Endothelial cell of umbilical vein (primary cell): ENCODE data around the gene HDGFL2. TPM values are rescaled to one million over a fixed set of nuclear protein-coding genes. Genes with fewer than 3 reads are reported as not detected.

ENCODE experiments used
- BruUV-seq: library from RNA; stranded (reverse); fragments of 400-500 nt; replicated peaks from 2 replicates; lab custom pipeline; 2021; lab: Mats Ljungman, UMichigan
- CTCF ChIA-PET: fragments of 300-600, 350-600 bp; sonication (Branson Sonifier 250); formaldehyde crosslinking; loops from one replicate; lab custom pipeline; 2021; ENCODE audit warnings: antibody characterized with exemption, inconsistent platforms; lab: Charles Lee
- POLR2A ChIA-PET: fragments of 300-600, 350-600 bp; sonication (Branson Sonifier 250); formaldehyde crosslinking; loops from one replicate; lab custom pipeline; 2021; ENCODE audit warnings: antibody characterized with exemption, inconsistent platforms; lab: Charles Lee
- DNase-seq: peaks from one replicate; pipeline ENCODE4 v3.0.0-alpha.2; 2011; ENCODE audit warnings: low read depth, low spot score
- FAIRE-seq: peaks from 2 replicates; lab custom pipeline; 2011; peaks lifted over from hg19 to GRCh38; lab: Jason Lieb, UNC
- H2AFZ ChIP-seq: 2 replicates; pipeline ENCODE4 v1.6.0; 2012; ENCODE audit warnings: low read depth, low read length, control low read depth, inconsistent platforms
- H3K27ac ChIP-seq: 2 replicates; pipeline ENCODE4 v1.5.1; 2011; ENCODE audit warnings: low read depth, mild to moderate bottlenecking, control low read depth, low read length, moderate library complexity; ENCODE audit not compliant: insufficient read depth
- H3K27me3 ChIP-seq, 2 experiments: 2 replicates each; pipeline versions ENCODE4 v1.6.0 to v1.6.1; 2011; ENCODE audit warnings: low read length in 2 of 2, mixed read lengths in 1 of 2; ENCODE audit not compliant: control insufficient read depth in 2 of 2, insufficient read depth in 2 of 2
- H3K36me3 ChIP-seq, 2 experiments: 2 replicates in 1 of 2; 3 replicates in 1 of 2; pipeline ENCODE4 v1.5.1; 2011; ENCODE audit warnings: low read length in 2 of 2, mild to moderate bottlenecking in 1 of 2, moderate library complexity in 1 of 2; ENCODE audit not compliant: control insufficient read depth in 2 of 2, insufficient read depth in 2 of 2; ENCODE audit errors: extremely low read depth in 1 of 2
- H3K4me1 ChIP-seq: 3 replicates; pipeline ENCODE4 v1.5.1; 2011; ENCODE audit warnings: mild to moderate bottlenecking, low read length; ENCODE audit not compliant: control insufficient read depth, insufficient read depth; ENCODE audit errors: extremely low read depth
- H3K4me2 ChIP-seq: 2 replicates; pipeline ENCODE4 v1.6.1; 2011; ENCODE audit warnings: low read length, control low read depth, mixed read lengths; ENCODE audit not compliant: insufficient read depth
- H3K4me3 ChIP-seq, 3 experiments: fragments of 200-600 bp in 1 of 3; sonication (generic), shearing (Covaris generic) in 1 of 3; replicated peaks in 1 of 3; 2 replicates each; pipeline ENCODE4 v1.5.1; 2011 to 2016; ENCODE audit warnings: control low read depth in 3 of 3, low read length in 3 of 3, mild to moderate bottlenecking in 2 of 3, inconsistent platforms in 1 of 3, low read depth in 1 of 3, moderate library complexity in 1 of 3; ENCODE audit not compliant: insufficient read depth in 1 of 3
- H3K79me2 ChIP-seq: 2 replicates; pipeline ENCODE4 v1.6.0; 2012; ENCODE audit warnings: low read length, inconsistent platforms; ENCODE audit not compliant: control insufficient read depth, insufficient read depth
- H3K9ac ChIP-seq: replicated peaks from 2 replicates; pipeline ENCODE3; 2011; ENCODE audit warnings: low read length, control low read depth; ENCODE audit not compliant: insufficient read depth; ENCODE audit errors: extremely low read depth
- H3K9me1 ChIP-seq: replicated peaks from 3 replicates; pipeline ENCODE4 v1.6.0; 2011; ENCODE audit warnings: mild to moderate bottlenecking, low read length; ENCODE audit not compliant: control insufficient read depth, insufficient read depth; ENCODE audit errors: extremely low read depth
- H3K9me3 ChIP-seq: replicated peaks from 2 replicates; pipeline ENCODE4 v1.5.1; 2012; ENCODE audit warnings: low read length, inconsistent platforms; ENCODE audit not compliant: control insufficient read depth, insufficient read depth
- H4K20me1 ChIP-seq: replicated peaks from 2 replicates; pipeline ENCODE3; 2011; ENCODE audit warnings: mild to moderate bottlenecking, low read length; ENCODE audit not compliant: control insufficient read depth, insufficient read depth; ENCODE audit errors: extremely low read depth
- CTCF ChIP-seq, 2 donors: IDR thresholded peaks; 1 replicate in 1 of 2; 2 replicates in 1 of 2; pipeline ENCODE4 v1.5.1; 2011; ENCODE audit warnings: low read length in 2 of 2, mild to moderate bottlenecking in 2 of 2, moderate library complexity in 2 of 2, control low read depth in 1 of 2, inconsistent platforms in 1 of 2, low read depth in 1 of 2; ENCODE audit not compliant: insufficient read depth in 1 of 2; ENCODE audit errors: extremely low read depth in 1 of 2
- EZH2 ChIP-seq: IDR thresholded peaks from 2 replicates; pipeline ENCODE4 v1.6.1; 2012; ENCODE audit warnings: borderline replicate concordance, low read depth, mild to moderate bottlenecking, moderate library complexity, low read length, inconsistent platforms; ENCODE audit not compliant: severe bottlenecking
- dilution Hi-C: fragments of 300-500 bp; cut with MboI; formaldehyde crosslinking; loops from one replicate; pipeline ENCODE4 v1.15.0; 2019; ENCODE audit warnings: low sequenced_read_pairs; ENCODE audit not compliant: extremely low pct_ligation_motif_present
- intact Hi-C: fragments of 100-400 bp; cut with micrococcal nuclease; formaldehyde crosslinking; loops from one replicate; pipeline ENCODE4 v1.10.0; 2022
- polyA plus RNA-seq, 4 experiments: library from polyadenylated mRNA; depleted of rRNA in 3 of 4; stranded (reverse) in 3 of 4; unstranded in 1 of 4; fragments of >200 nt; gene quantifications; 2 replicates each; pipeline versions ENCODE4 v1.2.1 to v1.2.3, GENCODE V29; 2011 to 2012; ENCODE audit warnings: missing spikeins in 1 of 4
- total RNA-seq: library from RNA; stranded (reverse); gene quantifications from 2 replicates; pipeline ENCODE4 v1.2.3, GENCODE V29; 2021

HDGFL2 gene
- total and polyA plus RNA-seq, 2 donors (not counting 3 experiments of a cell fraction or from before 2014, with no cell fraction given), result 39.1 to 79.6 TPM

- POLR2A ChIA-PET, result no interaction called here
- Histone ChIP-seq H2AFZ (no peak overlapping the region), H3K4me1 (peaks cover 14% of the 10 kb centered on the region), H3K4me3 (no peak overlapping the region), H3K27me3 (no peaks in the 10 kb centered on the region), H3K36me3 (peaks cover 5 to 19% of the 10 kb centered on the region in 2 experiments), H4K20me1 (no peaks in the 10 kb centered on the region), H3K27ac (no peak overlapping the region), H3K4me2 (no peak overlapping the region), H3K9me1 (no peaks in the 10 kb centered on the region), H3K9ac (no peak overlapping the region), H3K79me2 (peaks cover 22% of the 10 kb centered on the region), H3K9me3 (no peaks in the 10 kb centered on the region)
- no TSS peak for BruUV-seq
- intact Hi-C loops, result no loop called here
- dilution Hi-C loops, result no loop called here
- FAIRE-seq (no peak), DNase-seq (no peak)
- TF ChIP-seq EZH2 (no peak), CTCF (IDR thresholded peaks at IDR 0.05; ENCODE audit: extremely low read depth in 1 of 2, insufficient read depth in 1 of 2, low read depth in 1 of 2, low read length in 2 of 2) (no peak)
- CTCF ChIA-PET, result interaction anchor here (0.5 to 1.8 kb wide), 4 partner anchors 19 to 976 kb away, joined by 3 to 5 read pairs (median 4); no protein-coding TSS in a partner anchor
Observed at GRCh38 chr19:4454747-4455718, 17.1 kb upstream of the HDGFL2 start.
